GM12878 (cell line): Measurements from ENCODE around the gene TC2N. TPM values are rescaled to one million over a fixed set of nuclear protein-coding genes. Genes with fewer than 3 reads are reported as not detected.

Experiments
- ATAC-seq: fragments of 200-7000 bp; cut with Tn5 transposase; 3 replicates; pipeline ENCODE4 v1.9.1; 2020; ENCODE audit warnings: mild to moderate bottlenecking, moderate library complexity
- BruUV-seq: library from RNA; stranded (reverse); fragments of 400-500 nt; replicated peaks from 2 replicates; lab custom pipeline; 2021; lab: Mats Ljungman, UMichigan
- CTCF ChIA-PET: fragments of 300-600 bp; sonication (Branson Sonifier 250); formaldehyde crosslinking; extraction: SDS; loops from one replicate; lab custom pipeline; 2021; ENCODE audit warnings: inconsistent platforms; lab: Yijun Ruan, JAX
- POLR2A ChIA-PET: fragments of 350-600 bp; formaldehyde crosslinking; extraction: SDS; loops from one replicate; lab custom pipeline; 2021; ENCODE audit warnings: inconsistent platforms; lab: Charles Lee
- RAD21 ChIA-PET: fragments of 300-600 bp; sonication (Branson Sonifier 250); formaldehyde crosslinking; loops from one replicate; lab custom pipeline; 2023; ENCODE audit warnings: antibody characterized with exemption; ENCODE audit not compliant: unreplicated experiment; lab: Charles Lee
- SMC1A ChIA-PET: fragments of 300-600 bp; sonication (Branson Sonifier 250); formaldehyde crosslinking; loops from one replicate; lab custom pipeline; 2023; ENCODE audit not compliant: unreplicated experiment, uncharacterized antibody; lab: Charles Lee
- DNase-seq: peaks from one replicate; pipeline ENCODE4 v3.0.0-alpha.2; 2011; ENCODE audit warnings: low read depth, low spot score
- FAIRE-seq: peaks from 3 replicates; lab custom pipeline; 2011; peaks lifted over from hg19 to GRCh38; lab: Jason Lieb, UNC
- H2AFZ ChIP-seq: 2 replicates; pipeline ENCODE4 v1.6.0; 2011; ENCODE audit warnings: low read depth, low read length, control low read depth; ENCODE audit not compliant: control insufficient read depth
- H3K27ac ChIP-seq: 2 replicates; pipeline ENCODE4 v1.5.1; 2011; ENCODE audit warnings: control low read depth; ENCODE audit not compliant: control insufficient read depth, insufficient read depth
- H3K27me3 ChIP-seq, 2 experiments: replicated peaks in 1 of 2; 2 replicates each; pipeline versions ENCODE4 v1.6.0 to v1.6.1; 2011; ENCODE audit warnings: low read length in 1 of 2; ENCODE audit not compliant: control insufficient read depth in 2 of 2, insufficient read depth in 2 of 2
- H3K36me3 ChIP-seq, 2 experiments: 2 replicates each; pipeline ENCODE4 v1.5.1; 2011; ENCODE audit warnings: low read length in 1 of 2; ENCODE audit not compliant: control insufficient read depth in 2 of 2, insufficient read depth in 2 of 2
- H3K4me1 ChIP-seq: 2 replicates; pipeline ENCODE4 v1.6.1; 2011; ENCODE audit warnings: mild to moderate bottlenecking, low read length, moderate library complexity, mixed read lengths; ENCODE audit not compliant: control insufficient read depth, insufficient read depth
- H3K4me2 ChIP-seq: 2 replicates; pipeline ENCODE4 v1.6.0; 2011; ENCODE audit warnings: control low read depth; ENCODE audit not compliant: control insufficient read depth, insufficient read depth
- H3K4me3 ChIP-seq: fragments of 200-600 bp; sonication (generic); 2 replicates; pipeline ENCODE4 v1.5.1; 2016
- H3K79me2 ChIP-seq: 2 replicates; pipeline ENCODE4 v1.6.0; 2011; ENCODE audit warnings: low read length; ENCODE audit not compliant: control insufficient read depth, insufficient read depth
- H3K9ac ChIP-seq: 2 replicates; pipeline ENCODE4 v1.8.0; 2011; ENCODE audit warnings: low read length, control low read depth, mixed read lengths; ENCODE audit not compliant: control insufficient read depth, insufficient read depth
- H3K9me3 ChIP-seq: replicated peaks from 3 replicates; pipeline ENCODE4 v1.5.1; 2011; ENCODE audit warnings: mild to moderate bottlenecking, low read length; ENCODE audit not compliant: control insufficient read depth, insufficient read depth
- H4K20me1 ChIP-seq: 2 replicates; pipeline ENCODE4 v1.6.0; 2011; ENCODE audit not compliant: control insufficient read depth, insufficient read depth
- CBFB ChIP-seq: IDR thresholded peaks from 2 replicates; pipeline ENCODE4 v1.6.1; 2016; ENCODE audit warnings: antibody characterized with exemption, low read depth
- EZH2 ChIP-seq: IDR thresholded peaks from 2 replicates; pipeline ENCODE4 v1.6.1; 2012; ENCODE audit warnings: low read depth, mild to moderate bottlenecking, control low read depth, inconsistent platforms, low read length, borderline replicate concordance; ENCODE audit not compliant: control insufficient read depth
- FOXM1 ChIP-seq: IDR thresholded peaks from 2 replicates; pipeline ENCODE4 v1.6.1; 2012; ENCODE audit warnings: low read depth, mild to moderate bottlenecking, inconsistent platforms, low read length, moderate library complexity
- HDAC6 ChIP-seq: fragments of 200-600 bp; sonication (generic); IDR thresholded peaks from one replicate; pipeline ENCODE4 v1.8.0; 2017; ENCODE audit warnings: antibody characterized with exemption; ENCODE audit not compliant: unreplicated experiment
- NR2F1 ChIP-seq: fragments of 450-650 bp; conservative IDR thresholded peaks from 2 replicates; pipeline ENCODE4 v1.6.1; 2017; ENCODE audit warnings: mild to moderate bottlenecking
- POLR2AphosphoS5 ChIP-seq: IDR thresholded peaks from 2 replicates; pipeline ENCODE4 v1.6.1; 2011; ENCODE audit warnings: mild to moderate bottlenecking, low read length, inconsistent platforms
- RB1 ChIP-seq: fragments of 450-650 bp; formaldehyde crosslinking; IDR thresholded peaks from 2 replicates; pipeline ENCODE4 v1.6.1; 2017; ENCODE audit warnings: mild to moderate bottlenecking, borderline replicate concordance
- TARDBP ChIP-seq: IDR thresholded peaks from 2 replicates; pipeline ENCODE4 v1.6.1; 2016; ENCODE audit warnings: borderline replicate concordance
- TCF3 ChIP-seq: IDR thresholded peaks from 2 replicates; pipeline ENCODE4 v1.6.1; 2012; ENCODE audit warnings: low read depth, mild to moderate bottlenecking, low read length, borderline replicate concordance; ENCODE audit not compliant: insufficient read depth
- ZNF687 ChIP-seq: fragments of 450-650 bp; IDR thresholded peaks from 2 replicates; pipeline ENCODE4 v1.6.1; 2017; ENCODE audit warnings: mild to moderate bottlenecking, moderate library complexity
- WGBS: methylation state at CpG from one replicate; pipeline ENCODE4 v1.1.6; 2016; ENCODE audit warnings: low lambda C conversion rate; ENCODE audit not compliant: insufficient replicate concordance, insufficient coverage; ENCODE audit errors: missing lambda C conversion rate; 5-methylcytosine and 5-hydroxymethylcytosine counted together
- in situ Hi-C: fragments of 300-500 bp; cut with MboI; formaldehyde crosslinking; loops from 9 replicates; pipeline ENCODE4 v1.14.3; 2018; ENCODE audit warnings: mixed read lengths
- intact Hi-C: fragments of 100-400 bp; cut with micrococcal nuclease; formaldehyde crosslinking; loops from one replicate; pipeline ENCODE4 v1.14.2; 2022; ENCODE audit not compliant: unreplicated experiment
- polyA plus RNA-seq, 11 experiments: library from polyadenylated mRNA; depleted of rRNA in 4 of 11; unstranded in 6 of 11; stranded (reverse) in 5 of 11; fragments of >200 nt; fragmentation: Nextera tagmentation in 4 of 11; fragmentation: Illumina TruSeq in 1 of 11; extraction: Ambion mirVana in 4 of 11; extraction: Trizol in 1 of 11; gene quantifications; 1 replicate in 1 of 11; 2 replicates in 10 of 11; pipeline versions ENCODE4 v1.2.1 to v1.2.3, GENCODE V29; 2011 to 2016; ENCODE audit warnings: inconsistent platforms in 2 of 11, missing spikeins in 2 of 11, low read depth in 1 of 11
- total RNA-seq, 4 experiments: library from RNA; depleted of rRNA in 3 of 4; stranded (reverse); fragments of >200 nt in 3 of 4; fragmentation: Illumina TruSeq in 1 of 4; extraction: Trizol in 1 of 4; gene quantifications; 2 replicates each; pipeline versions ENCODE4 v1.2.1 to v1.2.3, GENCODE V29; 2013 to 2021
- TF ChIP-seq, protein P1 (sequence below): fragments of 450-650 bp; IDR thresholded peaks from 2 replicates; pipeline ENCODE4 v1.6.1; 2018; ENCODE audit warnings: mild to moderate bottlenecking, low read depth, moderate library complexity; ENCODE audit not compliant: partially characterized antibody
- TF ChIP-seq, protein P2 (sequence below): IDR thresholded peaks from 2 replicates; pipeline ENCODE4 v1.6.1; 2012; ENCODE audit warnings: low read depth, low read length, improper control_type of control experiment

Gene TC2N
- total and polyA plus RNA-seq, 10 of the 15 experiments (the other 5 are each of a cell fraction or from before 2014, with no cell fraction given): 0.15 to 1.6 (median 0.35) TPM

- TF ChIP-seq, protein P1, sequence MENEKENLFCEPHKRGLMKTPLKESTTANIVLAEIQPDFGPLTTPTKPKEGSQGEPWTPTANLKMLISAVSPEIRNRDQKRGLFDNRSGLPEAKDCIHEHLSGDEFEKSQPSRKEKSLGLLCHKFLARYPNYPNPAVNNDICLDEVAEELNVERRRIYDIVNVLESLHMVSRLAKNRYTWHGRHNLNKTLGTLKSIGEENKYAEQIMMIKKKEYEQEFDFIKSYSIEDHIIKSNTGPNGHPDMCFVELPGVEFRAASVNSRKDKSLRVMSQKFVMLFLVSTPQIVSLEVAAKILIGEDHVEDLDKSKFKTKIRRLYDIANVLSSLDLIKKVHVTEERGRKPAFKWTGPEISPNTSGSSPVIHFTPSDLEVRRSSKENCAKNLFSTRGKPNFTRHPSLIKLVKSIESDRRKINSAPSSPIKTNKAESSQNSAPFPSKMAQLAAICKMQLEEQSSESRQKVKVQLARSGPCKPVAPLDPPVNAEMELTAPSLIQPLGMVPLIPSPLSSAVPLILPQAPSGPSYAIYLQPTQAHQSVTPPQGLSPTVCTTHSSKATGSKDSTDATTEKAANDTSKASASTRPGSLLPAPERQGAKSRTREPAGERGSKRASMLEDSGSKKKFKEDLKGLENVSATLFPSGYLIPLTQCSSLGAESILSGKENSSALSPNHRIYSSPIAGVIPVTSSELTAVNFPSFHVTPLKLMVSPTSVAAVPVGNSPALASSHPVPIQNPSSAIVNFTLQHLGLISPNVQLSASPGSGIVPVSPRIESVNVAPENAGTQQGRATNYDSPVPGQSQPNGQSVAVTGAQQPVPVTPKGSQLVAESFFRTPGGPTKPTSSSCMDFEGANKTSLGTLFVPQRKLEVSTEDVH: no peak
- no peak for TF ChIP-seq TARDBP
- TF ChIP-seq, all 136 proteins: peak for 0
Observed at GRCh38 chr14:91796617-91797347, 70.6 kb downstream of the TC2N start (continued).

DNA sequence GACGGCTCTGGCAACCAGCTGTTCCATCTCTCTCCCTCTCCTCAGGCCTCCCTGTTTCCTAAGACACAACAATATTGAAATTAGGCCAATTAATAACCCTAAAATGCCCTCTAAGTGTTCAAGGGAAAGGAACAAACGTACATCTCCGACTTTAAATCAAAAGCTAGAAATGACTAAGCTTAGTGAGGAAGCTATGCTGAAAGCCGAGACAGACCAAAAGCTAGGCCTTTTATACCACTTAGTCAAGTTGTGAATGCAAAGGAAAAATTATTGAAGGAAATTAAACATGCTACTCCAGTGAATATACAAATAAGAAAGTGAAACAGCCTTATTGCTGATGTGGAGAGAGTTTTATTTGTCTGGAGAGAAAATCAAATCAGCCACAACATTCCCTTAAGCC is 73.6 kb downstream of the TC2N start:
- in situ Hi-C loops: no loop called here
- no peak for DNase-seq
- H3K27me3 ChIP-seq: no peaks in the 10 kb centered on the region
- 35% methylated on average over 4 of the region's 4 CpGs for WGBS
- RAD21 ChIA-PET: no interaction called here
- SMC1A ChIA-PET: interaction anchor here (1.5 kb wide), 1 partner anchor 12 kb away, joined by 3 read pairs; no protein-coding TSS in a partner anchor
- H4K20me1 ChIP-seq: no peaks in the 10 kb centered on the region
- H3K9ac ChIP-seq: no peak overlapping the region
- intact Hi-C loops: no loop called here
- H3K79me2 ChIP-seq: no peaks in the 10 kb centered on the region
- POLR2A ChIA-PET: no interaction called here
- CTCF ChIA-PET: interaction anchor here (0.9 kb wide), 1 partner anchor 11 kb away, joined by 5 read pairs; no protein-coding TSS in a partner anchor
- H2AFZ ChIP-seq: no peak overlapping the region
- no peaks in the 10 kb centered on the region for H3K4me1 ChIP-seq
- H3K4me2 ChIP-seq: no peak overlapping the region
- FAIRE-seq: no peak
- H3K27ac ChIP-seq: no peak overlapping the region
- H3K9me3 ChIP-seq: no peaks in the 10 kb centered on the region; the same call in 2 of the 3 replicates
- H3K4me3 ChIP-seq: no peak overlapping the region
- no peak for ATAC-seq
- BruUV-seq: no TSS peak
- no peaks in the 10 kb centered on the region for H3K36me3 ChIP-seq
- TF ChIP-seq CBFB (no peak), RB1 (no peak), HDAC6 (no peak), ZNF687 (no peak), TCF3 (no peak), POLR2AphosphoS5 (no peak), EZH2 (no peak), FOXM1 (no peak), NR2F1 (no peak)
- TF ChIP-seq, protein P2, sequence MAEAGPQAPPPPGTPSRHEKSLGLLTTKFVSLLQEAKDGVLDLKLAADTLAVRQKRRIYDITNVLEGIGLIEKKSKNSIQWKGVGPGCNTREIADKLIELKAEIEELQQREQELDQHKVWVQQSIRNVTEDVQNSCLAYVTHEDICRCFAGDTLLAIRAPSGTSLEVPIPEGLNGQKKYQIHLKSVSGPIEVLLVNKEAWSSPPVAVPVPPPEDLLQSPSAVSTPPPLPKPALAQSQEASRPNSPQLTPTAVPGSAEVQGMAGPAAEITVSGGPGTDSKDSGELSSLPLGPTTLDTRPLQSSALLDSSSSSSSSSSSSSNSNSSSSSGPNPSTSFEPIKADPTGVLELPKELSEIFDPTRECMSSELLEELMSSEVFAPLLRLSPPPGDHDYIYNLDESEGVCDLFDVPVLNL: no peak
